Measurements from ENCODE around the gene MSL1.

DNA sequence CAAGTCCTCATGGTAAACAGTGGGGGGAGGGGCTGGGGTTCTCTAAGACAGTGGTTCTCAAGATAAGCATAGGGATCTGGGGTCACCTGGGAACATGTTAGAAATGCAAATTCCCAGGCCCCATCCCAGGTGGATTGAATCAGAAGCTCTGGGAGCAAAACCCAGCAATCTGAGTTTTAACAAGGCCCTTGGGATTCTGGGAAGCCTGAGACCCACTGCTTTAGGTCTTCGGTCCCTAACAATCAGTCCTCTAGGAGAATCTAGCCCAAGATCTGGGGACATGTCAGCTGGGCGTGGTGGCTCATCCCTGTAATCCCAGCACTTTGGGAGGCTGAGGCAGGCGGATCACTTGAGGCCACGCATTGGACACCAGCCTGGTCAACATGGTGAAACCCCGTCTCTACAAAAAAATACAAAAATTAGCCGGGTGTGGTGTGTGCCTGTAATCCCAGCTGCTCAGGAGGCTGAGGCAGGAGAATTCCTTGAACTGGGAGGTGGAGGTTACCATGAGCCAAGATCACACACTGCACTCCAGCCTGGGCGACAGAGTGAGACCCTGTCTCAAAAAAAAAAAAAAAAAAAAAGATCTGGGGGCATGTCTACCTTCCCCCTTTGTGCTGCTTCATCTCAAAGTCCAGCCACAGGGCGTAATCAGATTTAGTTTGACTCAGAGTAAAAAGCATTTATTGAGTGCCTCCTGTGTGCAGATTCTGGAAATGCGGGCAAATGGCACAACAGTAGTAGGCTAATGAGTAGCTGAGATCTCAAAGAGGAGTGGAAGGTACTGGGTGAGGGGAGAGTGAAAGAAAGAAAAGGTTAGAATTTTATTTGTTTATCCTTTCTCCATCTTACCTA is 12.6 kb upstream of the MSL1 start:
- TF ChIP-seq, protein P1, sequence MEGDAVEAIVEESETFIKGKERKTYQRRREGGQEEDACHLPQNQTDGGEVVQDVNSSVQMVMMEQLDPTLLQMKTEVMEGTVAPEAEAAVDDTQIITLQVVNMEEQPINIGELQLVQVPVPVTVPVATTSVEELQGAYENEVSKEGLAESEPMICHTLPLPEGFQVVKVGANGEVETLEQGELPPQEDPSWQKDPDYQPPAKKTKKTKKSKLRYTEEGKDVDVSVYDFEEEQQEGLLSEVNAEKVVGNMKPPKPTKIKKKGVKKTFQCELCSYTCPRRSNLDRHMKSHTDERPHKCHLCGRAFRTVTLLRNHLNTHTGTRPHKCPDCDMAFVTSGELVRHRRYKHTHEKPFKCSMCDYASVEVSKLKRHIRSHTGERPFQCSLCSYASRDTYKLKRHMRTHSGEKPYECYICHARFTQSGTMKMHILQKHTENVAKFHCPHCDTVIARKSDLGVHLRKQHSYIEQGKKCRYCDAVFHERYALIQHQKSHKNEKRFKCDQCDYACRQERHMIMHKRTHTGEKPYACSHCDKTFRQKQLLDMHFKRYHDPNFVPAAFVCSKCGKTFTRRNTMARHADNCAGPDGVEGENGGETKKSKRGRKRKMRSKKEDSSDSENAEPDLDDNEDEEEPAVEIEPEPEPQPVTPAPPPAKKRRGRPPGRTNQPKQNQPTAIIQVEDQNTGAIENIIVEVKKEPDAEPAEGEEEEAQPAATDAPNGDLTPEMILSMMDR (IDR thresholded peaks at IDR 0.05; ENCODE audit: low read length) = no peak
- TF ChIP-seq EZH2 (IDR thresholded peaks at IDR 0.05; ENCODE audit: borderline replicate concordance, low read length) = no peak
